PC-3 (cell line): ENCODE results near the gene HOXB1. TPM values are rescaled to one million over a fixed set of nuclear protein-coding genes. Genes with fewer than 3 reads are reported as not detected.

Experiments used
- ATAC-seq: fragments of 200-7000 bp; cut with Tn5 transposase; 2 replicates; pipeline ENCODE4 v1.9.1; 2020; ENCODE audit warnings: mild to moderate bottlenecking, moderate library complexity
- BruUV-seq: library from RNA; stranded (reverse); fragments of 400-500 nt; replicated peaks from 2 replicates; lab custom pipeline; 2021; lab: Mats Ljungman, UMichigan
- CTCF ChIA-PET: fragments of 300-600 bp; sonication (Branson Sonifier 250); formaldehyde crosslinking; loops from one replicate; lab custom pipeline; 2022; ENCODE audit warnings: antibody characterized with exemption; lab: Charles Lee
- POLR2A ChIA-PET: fragments of 300-600 bp; sonication (Branson Sonifier 250); formaldehyde crosslinking; loops from one replicate; lab custom pipeline; 2022; ENCODE audit warnings: antibody characterized with exemption; ENCODE audit not compliant: unreplicated experiment; lab: Charles Lee
- DNase-seq: peaks from one replicate; pipeline ENCODE4 v3.0.0-alpha.2; 2015
- H2AFZ ChIP-seq: fragments of 300-600 bp; sonication (generic); 2 replicates; pipeline ENCODE4 v1.6.0; 2016; ENCODE audit warnings: antibody characterized with exemption, low read length
- H3F3A ChIP-seq: fragments of 300-600 bp; sonication (generic); one replicate; pipeline ENCODE4 v1.6.0; 2017; ENCODE audit warnings: antibody characterized with exemption, low read length, control low read depth, mild to moderate bottlenecking; ENCODE audit not compliant: unreplicated experiment
- H3K27ac ChIP-seq: fragments of 300-600 bp; sonication (generic); 2 replicates; pipeline ENCODE4 v1.5.1; 2016; ENCODE audit warnings: mild to moderate bottlenecking, low read length
- H3K27me3 ChIP-seq: fragments of 300-600 bp; sonication (generic); 2 replicates; pipeline ENCODE4 v1.6.1; 2016; ENCODE audit warnings: low read length, mixed read lengths
- H3K36me3 ChIP-seq: fragments of 300-600 bp; sonication (generic); 2 replicates; pipeline ENCODE4 v1.6.1; 2016; ENCODE audit warnings: low read depth, mixed run types, low read length, mixed read lengths
- H3K4me1 ChIP-seq: fragments of 300-600 bp; sonication (generic); 2 replicates; pipeline ENCODE4 v1.5.1; 2016; ENCODE audit warnings: low read length; ENCODE audit not compliant: insufficient read depth
- H3K4me2 ChIP-seq: fragments of 300-600 bp; sonication (generic); 2 replicates; pipeline ENCODE4 v1.6.0; 2016; ENCODE audit warnings: low read length
- H3K4me3 ChIP-seq: fragments of 300-600 bp; sonication (generic); 2 replicates; pipeline ENCODE4 v1.5.1; 2016; ENCODE audit warnings: mild to moderate bottlenecking, low read length, mixed read lengths
- H3K79me2 ChIP-seq: fragments of 300-600 bp; sonication (generic); 2 replicates; pipeline ENCODE4 v1.6.1; 2017; ENCODE audit warnings: low read length, mixed read lengths
- H3K9ac ChIP-seq: fragments of 300-600 bp; sonication (generic); 2 replicates; pipeline ENCODE4 v1.6.0; 2016; ENCODE audit warnings: mild to moderate bottlenecking, low read length
- H3K9me2 ChIP-seq: fragments of 300-600 bp; sonication (generic); replicated peaks from 2 replicates; pipeline ENCODE4 v1.6.1; 2016; ENCODE audit warnings: mixed run types, low read length, mixed read lengths
- H3K9me3 ChIP-seq: fragments of 300-600 bp; sonication (generic); 2 replicates; pipeline ENCODE4 v1.6.1; 2016; ENCODE audit warnings: low read length, mixed read lengths
- H4K20me1 ChIP-seq: fragments of 300-600 bp; sonication (generic); 2 replicates; pipeline ENCODE4 v1.6.1; 2016; ENCODE audit warnings: low read length, mixed read lengths
- CTCF ChIP-seq: fragments of 300-600 bp; sonication (generic); conservative IDR thresholded peaks from 2 replicates; pipeline ENCODE4 v1.5.1; 2017; ENCODE audit warnings: antibody characterized with exemption, low read depth, mild to moderate bottlenecking, low read length
- EZH2 ChIP-seq: fragments of 300-600 bp; sonication (generic); IDR thresholded peaks from one replicate; pipeline ENCODE4 v1.6.1; 2017; ENCODE audit warnings: antibody characterized with exemption, mild to moderate bottlenecking, low read length; ENCODE audit not compliant: unreplicated experiment
- EZH2phosphoT487 ChIP-seq: fragments of 300-600 bp; sonication (generic); IDR thresholded peaks from 2 replicates; pipeline ENCODE4 v1.6.1; 2018; ENCODE audit warnings: mild to moderate bottlenecking, antibody characterized with exemption, low read length, borderline replicate concordance
- intact Hi-C: fragments of 100-400 bp; cut with micrococcal nuclease; formaldehyde crosslinking; loops from 2 replicates; pipeline ENCODE4 v1.9.0; 2023
- total RNA-seq: library from RNA; depleted of rRNA; stranded (reverse); fragments of >200 nt; gene quantifications from 2 replicates; pipeline ENCODE4 v1.2.3, GENCODE V29; 2014

Gene HOXB1
- total RNA-seq, 1 experiment from 2014 or later, result not detected

- no peaks in the 10 kb centered on the region for H3K9me3 ChIP-seq
- no peak overlapping the region for H3K4me2 ChIP-seq
- H3K9me2 ChIP-seq, result no peaks in the 10 kb centered on the region
- H3K27me3 ChIP-seq, result no peaks in the 10 kb centered on the region
- no peak overlapping the region for H3K4me3 ChIP-seq
- H3K4me1 ChIP-seq, result peaks cover 23% of the 10 kb centered on the region
- no peak for ATAC-seq
- POLR2A ChIA-PET, result no interaction called here
- no peaks in the 10 kb centered on the region for H3K79me2 ChIP-seq
- no peaks in the 10 kb centered on the region for H4K20me1 ChIP-seq
- no peak for TF ChIP-seq CTCF
- TF ChIP-seq EZH2, result no peak
- no peak for TF ChIP-seq EZH2phosphoT487
- no peaks in the 10 kb centered on the region for H3F3A ChIP-seq
- H3K36me3 ChIP-seq, result no peaks in the 10 kb centered on the region
- CTCF ChIA-PET, result no interaction called here
- no peak overlapping the region for H2AFZ ChIP-seq
- intact Hi-C loops, result no loop called here
- no TSS peak for BruUV-seq
- no peak overlapping the region for H3K27ac ChIP-seq
- DNase-seq, result peak; percentile 26
- H3K9ac ChIP-seq, result no peak overlapping the region
These were observed 13.3 kb downstream of the HOXB1 start for GRCh38 chr17:48517478-48517877.

GRCh38 chr17:48515925-48516900 is 14.6 kb downstream of the HOXB1 start:
- Histone ChIP-seq H3K36me3 (no peaks in the 10 kb centered on the region), H3K9me2 (no peaks in the 10 kb centered on the region), H3K27me3 (no peaks in the 10 kb centered on the region), H3K9ac (no peak overlapping the region), H3K9me3 (no peaks in the 10 kb centered on the region), H3K79me2 (no peaks in the 10 kb centered on the region), H3K4me1 (peaks cover 18% of the 10 kb centered on the region), H3K27ac (no peak overlapping the region), H3K4me2 (no peak overlapping the region), H4K20me1 (no peaks in the 10 kb centered on the region), H3F3A (no peaks in the 10 kb centered on the region), H2AFZ (no peak overlapping the region), H3K4me3 (no peak overlapping the region)
- ChIA-PET CTCF (interaction anchor here (0.7 kb wide), 1 partner anchor 58 kb away, joined by 4 read pairs; no protein-coding TSS in a partner anchor), POLR2A (interaction anchor here (0.6 kb wide), 1 partner anchor 46 kb away, joined by 20 read pairs; no protein-coding TSS in a partner anchor)
- ATAC-seq (no peak), DNase-seq (no peak)
- no TSS peak for BruUV-seq
- intact Hi-C loops, result no loop called here
- TF ChIP-seq EZH2phosphoT487 (no peak), CTCF (no peak), EZH2 (no peak)

DNA sequence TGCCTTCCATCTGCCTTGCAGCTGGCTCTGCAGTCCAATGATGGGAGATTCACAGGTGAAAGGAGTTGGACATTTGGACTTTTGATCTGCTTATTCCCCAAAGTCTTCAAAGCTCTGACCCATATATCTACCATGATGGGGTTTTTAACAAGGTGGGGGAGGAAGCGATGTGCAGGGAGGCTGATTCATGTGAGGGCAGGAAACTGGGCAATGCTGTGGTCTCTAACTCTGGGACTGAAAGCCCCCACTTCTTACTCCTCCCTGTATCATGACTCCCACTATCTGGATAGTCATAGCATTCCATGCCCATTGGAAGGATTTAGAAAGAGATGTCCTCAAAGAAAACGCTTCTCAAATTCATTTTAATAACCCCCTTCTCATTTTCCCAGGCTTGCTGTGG is 16.3 kb downstream of the HOXB1 start:
- ChIA-PET CTCF (no interaction called here), POLR2A (no interaction called here)
- Histone ChIP-seq H3K27ac (no peak overlapping the region), H3K36me3 (no peaks in the 10 kb centered on the region), H3K4me2 (no peak overlapping the region), H2AFZ (no peak overlapping the region), H3K27me3 (no peaks in the 10 kb centered on the region), H3F3A (no peaks in the 10 kb centered on the region), H3K9me2 (no peaks in the 10 kb centered on the region), H4K20me1 (no peaks in the 10 kb centered on the region), H3K4me3 (no peak overlapping the region), H3K4me1 (peaks cover 19% of the 10 kb centered on the region), H3K9me3 (no peaks in the 10 kb centered on the region), H3K79me2 (no peaks in the 10 kb centered on the region), H3K9ac (no peak overlapping the region)
- intact Hi-C loops, result no loop called here
- no peak for TF ChIP-seq EZH2
- no peak for TF ChIP-seq EZH2phosphoT487
- TF ChIP-seq CTCF, result no peak
- DNase-seq (no peak), ATAC-seq (no peak)
- BruUV-seq, result no TSS peak
